A549 (cell line): ENCODE measurements around the gene BCAS3.

ENCODE experiments used
- CTCF ChIP-seq: fragments of >200 bp; sonication (Bioruptor Twin); formaldehyde crosslinking; IDR thresholded peaks from 3 replicates; pipeline ENCODE4 v1.5.1; 2016
- KDM1A ChIP-seq: fragments of 200-600 bp; sonication (generic); IDR thresholded peaks from 2 replicates; pipeline ENCODE4 v1.6.1; 2016; ENCODE audit warnings: low read depth, mild to moderate bottlenecking
- NR3C1 ChIP-seq: fragments of >200 bp; sonication (Bioruptor Twin); formaldehyde crosslinking; IDR thresholded peaks from 3 replicates; pipeline ENCODE4 v1.6.1; 2017
- PHF8 ChIP-seq: fragments of 200-600 bp; sonication (generic); IDR thresholded peaks from 2 replicates; pipeline ENCODE4 v1.6.1; 2016; ENCODE audit warnings: low read depth, mild to moderate bottlenecking, antibody characterized with exemption, moderate library complexity, borderline replicate concordance
- POLR2A ChIP-seq: IDR thresholded peaks from 2 replicates; pipeline ENCODE4 v1.6.1; 2012; ENCODE audit warnings: mild to moderate bottlenecking, low read length
- RAD21 ChIP-seq, 2 experiments: fragments of >200 bp in 1 of 2; sonication (Bioruptor Twin) in 1 of 2; formaldehyde crosslinking in 1 of 2; IDR thresholded peaks in 1 of 2; conservative IDR thresholded peaks in 1 of 2; 2 replicates in 1 of 2; 3 replicates in 1 of 2; pipeline ENCODE4 v1.6.1; 2012 to 2018; ENCODE audit warnings: inconsistent platforms in 1 of 2
- RNF2 ChIP-seq: fragments of 200-600 bp; sonication (generic); IDR thresholded peaks from 2 replicates; pipeline ENCODE4 v1.6.1; 2016; ENCODE audit warnings: low read depth, mild to moderate bottlenecking, antibody characterized with exemption, moderate library complexity, borderline replicate concordance
- SMC3 ChIP-seq: fragments of >200 bp; sonication (Bioruptor Twin); formaldehyde crosslinking; IDR thresholded peaks from 3 replicates; pipeline ENCODE4 v1.6.1; 2018; ENCODE audit warnings: inconsistent platforms
- ZFP36 ChIP-seq: fragments of 450-650 bp; IDR thresholded peaks from 2 replicates; pipeline ENCODE4 v1.6.1; 2014; ENCODE audit warnings: borderline replicate concordance; ENCODE audit not compliant: partially characterized antibody
- TF ChIP-seq, protein P1 (sequence below): fragments of >200 bp; sonication (Bioruptor Twin); formaldehyde crosslinking; IDR thresholded peaks from 3 replicates; pipeline ENCODE4 v1.6.1; 2016
- TF ChIP-seq, protein P2 (sequence below): fragments of 150-350 bp; IDR thresholded peaks from 2 replicates; pipeline ENCODE4 v1.6.1; 2014; ENCODE audit warnings: low read depth, mild to moderate bottlenecking, low read length
- TF ChIP-seq, protein P3 (sequence below): IDR thresholded peaks from 2 replicates; pipeline ENCODE4 v1.6.1; 2012

DNA sequence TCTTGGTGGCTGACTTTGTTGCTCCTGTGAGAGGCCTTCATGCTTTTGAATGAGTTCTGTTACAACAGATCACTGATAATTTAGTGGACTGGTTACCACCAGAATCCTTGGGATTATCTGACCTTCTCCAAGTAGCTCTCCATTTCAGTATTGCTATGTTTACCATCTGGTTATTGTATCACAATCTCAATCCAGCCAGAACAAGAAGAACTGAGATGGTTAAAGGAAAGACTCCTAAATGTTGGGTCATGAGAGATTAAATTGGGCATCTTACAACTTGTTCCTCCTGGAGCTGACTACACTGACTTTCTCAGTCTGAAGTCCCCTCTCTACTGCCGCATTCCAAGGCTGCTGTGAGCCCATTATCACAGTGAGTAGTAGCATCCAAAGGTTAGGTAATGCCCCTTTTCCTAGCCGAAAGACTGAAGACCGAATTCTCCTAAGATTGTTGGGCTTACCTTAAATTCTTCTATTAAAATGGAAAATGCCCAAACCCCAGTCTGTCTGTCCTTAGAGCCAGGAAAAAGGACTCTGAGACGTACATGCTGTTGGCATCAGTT lies 540.3 kb downstream of the BCAS3 start:
- TF ChIP-seq ZFP36, result no peak
- no peak for TF ChIP-seq POLR2A
- TF ChIP-seq, protein P1, sequence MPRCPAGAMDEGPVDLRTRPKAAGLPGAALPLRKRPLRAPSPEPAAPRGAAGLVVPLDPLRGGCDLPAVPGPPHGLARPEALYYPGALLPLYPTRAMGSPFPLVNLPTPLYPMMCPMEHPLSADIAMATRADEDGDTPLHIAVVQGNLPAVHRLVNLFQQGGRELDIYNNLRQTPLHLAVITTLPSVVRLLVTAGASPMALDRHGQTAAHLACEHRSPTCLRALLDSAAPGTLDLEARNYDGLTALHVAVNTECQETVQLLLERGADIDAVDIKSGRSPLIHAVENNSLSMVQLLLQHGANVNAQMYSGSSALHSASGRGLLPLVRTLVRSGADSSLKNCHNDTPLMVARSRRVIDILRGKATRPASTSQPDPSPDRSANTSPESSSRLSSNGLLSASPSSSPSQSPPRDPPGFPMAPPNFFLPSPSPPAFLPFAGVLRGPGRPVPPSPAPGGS, result no peak
- TF ChIP-seq RAD21 (conservative IDR thresholded peaks at IDR 0.05 in 1 of 2, IDR thresholded peaks at IDR 0.05 in 1 of 2), result no peak
- TF ChIP-seq RNF2, result no peak
- TF ChIP-seq NR3C1, result no peak
- no peak for TF ChIP-seq SMC3
- TF ChIP-seq CTCF, result no peak
- no peak for TF ChIP-seq KDM1A
- TF ChIP-seq, protein P2, sequence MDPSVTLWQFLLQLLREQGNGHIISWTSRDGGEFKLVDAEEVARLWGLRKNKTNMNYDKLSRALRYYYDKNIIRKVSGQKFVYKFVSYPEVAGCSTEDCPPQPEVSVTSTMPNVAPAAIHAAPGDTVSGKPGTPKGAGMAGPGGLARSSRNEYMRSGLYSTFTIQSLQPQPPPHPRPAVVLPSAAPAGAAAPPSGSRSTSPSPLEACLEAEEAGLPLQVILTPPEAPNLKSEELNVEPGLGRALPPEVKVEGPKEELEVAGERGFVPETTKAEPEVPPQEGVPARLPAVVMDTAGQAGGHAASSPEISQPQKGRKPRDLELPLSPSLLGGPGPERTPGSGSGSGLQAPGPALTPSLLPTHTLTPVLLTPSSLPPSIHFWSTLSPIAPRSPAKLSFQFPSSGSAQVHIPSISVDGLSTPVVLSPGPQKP, result no peak
- TF ChIP-seq PHF8, result no peak
- TF ChIP-seq, protein P3, sequence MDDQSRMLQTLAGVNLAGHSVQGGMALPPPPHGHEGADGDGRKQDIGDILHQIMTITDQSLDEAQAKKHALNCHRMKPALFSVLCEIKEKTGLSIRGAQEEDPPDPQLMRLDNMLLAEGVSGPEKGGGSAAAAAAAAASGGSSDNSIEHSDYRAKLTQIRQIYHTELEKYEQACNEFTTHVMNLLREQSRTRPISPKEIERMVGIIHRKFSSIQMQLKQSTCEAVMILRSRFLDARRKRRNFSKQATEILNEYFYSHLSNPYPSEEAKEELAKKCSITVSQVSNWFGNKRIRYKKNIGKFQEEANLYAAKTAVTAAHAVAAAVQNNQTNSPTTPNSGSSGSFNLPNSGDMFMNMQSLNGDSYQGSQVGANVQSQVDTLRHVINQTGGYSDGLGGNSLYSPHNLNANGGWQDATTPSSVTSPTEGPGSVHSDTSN, result no peak
